Mesendoderm (in vitro differentiated cells): ENCODE results near the gene MEIKIN.

Source experiments
- DNase-seq: peaks from one replicate; pipeline ENCODE4 v3.0.0; 2013
- H2AK5ac ChIP-seq: 2 replicates; pipeline ENCODE4 v1.6.1; 2013; ENCODE audit warnings: low read length, inconsistent platforms
- H2BK120ac ChIP-seq: 2 replicates; pipeline ENCODE4 v1.6.1; 2013; ENCODE audit warnings: low read depth, mild to moderate bottlenecking, low read length, moderate library complexity, mixed read lengths
- H2BK15ac ChIP-seq: replicated peaks from 2 replicates; pipeline ENCODE4 v1.6.1; 2013; ENCODE audit warnings: low read depth, mild to moderate bottlenecking, moderate library complexity
- H2BK5ac ChIP-seq: 2 replicates; pipeline ENCODE4 v1.6.1; 2013; ENCODE audit warnings: low read length, inconsistent platforms
- H3K18ac ChIP-seq: 2 replicates; pipeline ENCODE4 v1.6.1; 2013; ENCODE audit warnings: mild to moderate bottlenecking, low read length, mixed read lengths
- H3K23ac ChIP-seq: one replicate; pipeline ENCODE4 v1.6.1; 2013; ENCODE audit warnings: low read length
- H3K27ac ChIP-seq: 2 replicates; pipeline ENCODE4 v1.5.1; 2013; ENCODE audit warnings: low read depth, mild to moderate bottlenecking, inconsistent platforms, low read length, moderate library complexity
- H3K27me3 ChIP-seq: 2 replicates; pipeline ENCODE4 v1.6.1; 2013; ENCODE audit warnings: low read length, control low read depth, mild to moderate bottlenecking, inconsistent platforms; ENCODE audit not compliant: insufficient read depth, poor library complexity
- H3K36me3 ChIP-seq: 2 replicates; pipeline ENCODE4 v1.6.1; 2013; ENCODE audit warnings: low read length, inconsistent platforms; ENCODE audit not compliant: control insufficient read depth, insufficient read depth
- H3K4ac ChIP-seq: one replicate; pipeline ENCODE4 v1.6.1; 2013; ENCODE audit warnings: low read depth, mild to moderate bottlenecking, low read length, moderate library complexity
- H3K4me1 ChIP-seq: 2 replicates; pipeline ENCODE4 v1.6.1; 2013; ENCODE audit warnings: low read depth, low read length, inconsistent platforms; ENCODE audit not compliant: control insufficient read depth
- H3K4me2 ChIP-seq: 2 replicates; pipeline ENCODE4 v1.6.1; 2013; ENCODE audit warnings: low read length
- H3K4me3 ChIP-seq: 2 replicates; pipeline ENCODE4 v1.5.1; 2013; ENCODE audit warnings: mild to moderate bottlenecking, low read length
- H3K56ac ChIP-seq: one replicate; pipeline ENCODE4 v1.6.1; 2013; ENCODE audit warnings: low read length
- H3K79me1 ChIP-seq: 2 replicates; pipeline ENCODE4 v1.6.1; 2013; ENCODE audit warnings: low read length, inconsistent platforms
- H3K79me2 ChIP-seq: 2 replicates; pipeline ENCODE4 v1.6.1; 2013; ENCODE audit warnings: mild to moderate bottlenecking, low read length; ENCODE audit not compliant: control insufficient read depth, insufficient read depth
- H3K9ac ChIP-seq: 2 replicates; pipeline ENCODE4 v1.6.1; 2013; ENCODE audit warnings: low read length, inconsistent platforms
- H4K5ac ChIP-seq: one replicate; pipeline ENCODE4 v1.6.1; 2013; ENCODE audit warnings: low read length
- H4K8ac ChIP-seq: one replicate; pipeline ENCODE4 v1.6.1; 2013; ENCODE audit warnings: low read depth, mild to moderate bottlenecking, control low read depth, low read length, moderate library complexity
- WGBS: extraction: QIAGEN DNeasy Blood & Tissue Kit; methylation state at CpG from one replicate; pipeline ENCODE4 v1.1.7; 2013; ENCODE audit warnings: low lambda C conversion rate, missing lambda C conversion rate; ENCODE audit not compliant: insufficient coverage; ENCODE audit errors: extremely low coverage; 5-methylcytosine and 5-hydroxymethylcytosine counted together

The MEIKIN gene

GRCh38 chr5:131968396-131968954 lies 23.0 kb upstream of the MEIKIN start:
- no CpG with 5 or more reads among the region's 5 CpGs for WGBS
- DNase-seq, result no peak
- no peak overlapping the region for H3K18ac ChIP-seq

GRCh38 chr5:131966551-131966950 lies 21.1 kb upstream of the MEIKIN start:
- no CpG with 5 or more reads among the region's 1 CpG for WGBS
- no peak overlapping the region for H3K18ac ChIP-seq

More at GRCh38 chr5:131968396-131968954, 23.0 kb upstream of the MEIKIN start:
- H3K4me2 ChIP-seq, result no peak overlapping the region
- no peak overlapping the region for H2BK15ac ChIP-seq
- H3K79me2 ChIP-seq, result no peaks in the 10 kb centered on the region
- no peaks in the 10 kb centered on the region for H3K4me1 ChIP-seq
- H2BK5ac ChIP-seq, result no peak overlapping the region
- no peak overlapping the region for H3K23ac ChIP-seq
- H3K4me3 ChIP-seq, result no peak overlapping the region
- no peak overlapping the region for H2AK5ac ChIP-seq
- no peak overlapping the region for H3K4ac ChIP-seq
- H3K27ac ChIP-seq, result no peak overlapping the region
- H3K9ac ChIP-seq, result no peak overlapping the region
- H4K5ac ChIP-seq, result no peak overlapping the region
- no peaks in the 10 kb centered on the region for H3K79me1 ChIP-seq
- H2BK120ac ChIP-seq, result no peak overlapping the region
- no peak overlapping the region for H3K56ac ChIP-seq
- H4K8ac ChIP-seq, result no peak overlapping the region
- no peaks in the 10 kb centered on the region for H3K36me3 ChIP-seq
- no peaks in the 10 kb centered on the region for H3K27me3 ChIP-seq

GRCh38 chr5:131965826-131966415 lies 20.5 kb upstream of the MEIKIN start:
- H3K9ac ChIP-seq, result no peak overlapping the region
- no peaks in the 10 kb centered on the region for H3K27me3 ChIP-seq
- no peak overlapping the region for H2BK5ac ChIP-seq
- H2BK15ac ChIP-seq, result no peak overlapping the region
- no peaks in the 10 kb centered on the region for H3K79me1 ChIP-seq
- no peak overlapping the region for H3K4me3 ChIP-seq
- no peak overlapping the region for H3K4ac ChIP-seq
- no peak overlapping the region for H3K4me2 ChIP-seq
- no peak overlapping the region for H2BK120ac ChIP-seq
- H4K5ac ChIP-seq, result no peak overlapping the region
- H4K8ac ChIP-seq, result no peak overlapping the region
- no peak overlapping the region for H3K27ac ChIP-seq
- H3K18ac ChIP-seq, result no peak overlapping the region
- H3K23ac ChIP-seq, result no peak overlapping the region
- no peak overlapping the region for H3K56ac ChIP-seq
- DNase-seq, result no peak
- H3K4me1 ChIP-seq, result no peaks in the 10 kb centered on the region
- H2AK5ac ChIP-seq, result no peak overlapping the region
- no peaks in the 10 kb centered on the region for H3K79me2 ChIP-seq
- no peaks in the 10 kb centered on the region for H3K36me3 ChIP-seq
- no CpG with 5 or more reads among the region's 6 CpGs for WGBS

More at GRCh38 chr5:131966551-131966950, 21.1 kb upstream of the MEIKIN start:
- Histone ChIP-seq H2BK120ac (no peak overlapping the region), H3K79me2 (no peaks in the 10 kb centered on the region), H3K27me3 (no peaks in the 10 kb centered on the region), H3K4ac (no peak overlapping the region), H3K23ac (no peak overlapping the region), H3K79me1 (no peaks in the 10 kb centered on the region), H3K56ac (no peak overlapping the region), H4K8ac (no peak overlapping the region), H4K5ac (no peak overlapping the region), H3K9ac (no peak overlapping the region), H2BK15ac (no peak overlapping the region), H3K36me3 (no peaks in the 10 kb centered on the region), H3K4me2 (no peak overlapping the region), H2BK5ac (no peak overlapping the region), H3K4me1 (no peaks in the 10 kb centered on the region), H3K4me3 (no peak overlapping the region), H3K27ac (no peak overlapping the region), H2AK5ac (no peak overlapping the region)
- DNase-seq, result no peak

- H3K79me2 ChIP-seq, result no peaks in the 10 kb centered on the region
- no peak overlapping the region for H3K4me2 ChIP-seq
- no peak overlapping the region for H3K4me3 ChIP-seq
- no peak overlapping the region for H4K8ac ChIP-seq
- H2BK5ac ChIP-seq, result no peak overlapping the region
- H2BK15ac ChIP-seq, result no peak overlapping the region
- H3K18ac ChIP-seq, result no peak overlapping the region
- no peaks in the 10 kb centered on the region for H3K27me3 ChIP-seq
- no peak for DNase-seq
- no CpG with 5 or more reads among the region's 3 CpGs for WGBS
- no peak overlapping the region for H4K5ac ChIP-seq
- no peak overlapping the region for H3K23ac ChIP-seq
- no peaks in the 10 kb centered on the region for H3K4me1 ChIP-seq
- no peak overlapping the region for H3K27ac ChIP-seq
- H3K79me1 ChIP-seq, result no peaks in the 10 kb centered on the region
- no peak overlapping the region for H3K9ac ChIP-seq
- H3K4ac ChIP-seq, result no peak overlapping the region
- H2BK120ac ChIP-seq, result no peak overlapping the region
- H3K36me3 ChIP-seq, result no peaks in the 10 kb centered on the region
- no peak overlapping the region for H3K56ac ChIP-seq
- H2AK5ac ChIP-seq, result no peak overlapping the region
Measured at GRCh38 chr5:131959906-131960305, 14.4 kb upstream of the MEIKIN start.

- H3K4ac ChIP-seq, result no peak overlapping the region
- H3K79me2 ChIP-seq, result no peaks in the 10 kb centered on the region
- no peak overlapping the region for H3K4me3 ChIP-seq
- no peak overlapping the region for H3K27ac ChIP-seq
- no peak overlapping the region for H2BK120ac ChIP-seq
- H3K4me1 ChIP-seq, result no peaks in the 10 kb centered on the region
- H2BK15ac ChIP-seq, result no peak overlapping the region
- H3K27me3 ChIP-seq, result no peaks in the 10 kb centered on the region
- H4K8ac ChIP-seq, result no peak overlapping the region
- no peak for DNase-seq
- H3K36me3 ChIP-seq, result no peaks in the 10 kb centered on the region
- WGBS, result no CpG with 5 or more reads among the region's 5 CpGs
- no peak overlapping the region for H3K4me2 ChIP-seq
- no peak overlapping the region for H4K5ac ChIP-seq
- no peak overlapping the region for H2BK5ac ChIP-seq
- no peak overlapping the region for H3K23ac ChIP-seq
- no peak overlapping the region for H3K18ac ChIP-seq
- H3K79me1 ChIP-seq, result no peaks in the 10 kb centered on the region
- no peak overlapping the region for H3K9ac ChIP-seq
- H2AK5ac ChIP-seq, result no peak overlapping the region
- H3K56ac ChIP-seq, result no peak overlapping the region
Measured at GRCh38 chr5:131959136-131959535, 13.7 kb upstream of the MEIKIN start.
